Hematopoietic multipotent progenitor cell treated with erythropoietin and hydrocortisone succinate and interleukin-3 and kit ligand, for 17 days (in vitro differentiated cells): ENCODE measurements around the gene PLK5.

Experiments
- DNase-seq: peaks from one replicate; pipeline ENCODE4 v3.0.0-alpha.2; 2015; ENCODE audit warnings: low spot score

The PLK5 gene

DNA sequence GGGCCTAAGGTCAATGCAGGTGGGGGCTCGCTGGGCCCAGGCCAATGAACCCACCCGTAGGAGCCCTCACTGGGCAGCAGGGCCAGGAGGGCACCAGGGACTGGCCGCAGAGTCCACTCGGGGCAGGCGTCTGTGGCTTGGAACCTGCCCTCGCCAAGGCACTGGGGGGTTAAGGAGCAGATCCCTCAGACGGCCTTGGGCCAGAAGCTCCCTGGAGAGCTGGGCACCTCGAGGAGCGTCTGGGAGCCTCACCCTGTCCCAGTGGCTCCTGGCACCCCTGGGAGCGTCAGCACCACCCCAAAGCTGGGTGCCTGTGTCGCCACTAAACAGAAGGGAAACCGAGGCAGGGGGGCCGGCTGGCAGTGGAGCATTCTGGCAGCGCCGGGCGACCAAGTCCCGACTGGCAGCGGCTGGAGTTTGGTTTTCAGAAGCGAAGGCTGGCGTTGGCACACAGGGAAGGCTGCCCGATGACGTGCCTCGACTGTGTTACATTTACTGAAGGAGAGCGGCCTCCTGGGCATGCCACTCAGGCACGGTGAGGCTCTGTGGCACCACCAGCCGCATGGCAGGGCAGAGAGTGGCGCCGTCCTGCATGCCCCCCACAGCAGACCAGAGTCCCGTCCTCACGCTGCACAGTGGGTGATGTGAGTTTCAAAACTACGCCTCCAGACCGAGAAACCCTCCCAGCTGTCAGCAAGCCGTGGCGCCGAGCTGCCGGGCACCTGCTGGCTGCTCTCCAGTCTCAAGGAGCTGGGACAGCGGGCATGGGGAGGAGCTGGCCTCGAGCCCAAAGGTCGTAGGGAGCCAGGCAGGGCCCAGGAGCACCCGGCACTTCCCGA is 53.4 kb downstream of the PLK5 start:
- no peak for DNase-seq

DNA sequence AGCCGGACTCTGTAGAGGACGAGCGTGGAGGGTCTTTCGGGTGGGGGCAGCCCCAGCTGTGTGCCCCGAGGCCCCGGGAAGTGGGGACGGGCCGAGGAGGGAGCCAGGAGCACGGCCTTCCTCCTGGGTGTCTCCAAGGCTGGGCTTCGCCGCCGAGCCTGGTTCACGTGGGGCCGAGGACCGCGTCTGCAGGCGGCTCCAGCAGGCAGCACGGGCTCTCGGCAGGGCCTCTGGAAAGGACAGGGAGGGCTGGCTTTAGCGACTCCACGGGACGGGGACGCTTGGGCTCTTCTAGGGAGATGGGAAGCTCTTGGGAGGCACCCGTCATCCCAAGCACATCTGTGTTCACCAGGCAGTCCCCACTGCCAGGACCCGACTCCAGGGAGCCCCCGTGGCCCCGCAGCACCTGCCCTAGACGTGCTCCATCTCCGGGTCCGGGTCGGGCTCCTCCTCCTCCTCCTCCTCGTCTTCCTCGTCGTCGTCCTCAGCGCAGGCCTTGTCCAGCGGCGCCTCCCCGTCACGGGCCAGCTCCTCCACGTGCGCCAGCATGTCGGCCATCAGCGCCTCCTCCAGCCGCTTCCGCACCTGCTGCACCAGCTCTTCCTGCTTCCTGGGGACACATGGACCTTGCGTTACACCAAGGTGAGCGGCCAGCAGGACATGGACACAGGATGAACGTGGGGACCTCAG is 54.2 kb downstream of the PLK5 start:
- DNase-seq = no peak

DNA sequence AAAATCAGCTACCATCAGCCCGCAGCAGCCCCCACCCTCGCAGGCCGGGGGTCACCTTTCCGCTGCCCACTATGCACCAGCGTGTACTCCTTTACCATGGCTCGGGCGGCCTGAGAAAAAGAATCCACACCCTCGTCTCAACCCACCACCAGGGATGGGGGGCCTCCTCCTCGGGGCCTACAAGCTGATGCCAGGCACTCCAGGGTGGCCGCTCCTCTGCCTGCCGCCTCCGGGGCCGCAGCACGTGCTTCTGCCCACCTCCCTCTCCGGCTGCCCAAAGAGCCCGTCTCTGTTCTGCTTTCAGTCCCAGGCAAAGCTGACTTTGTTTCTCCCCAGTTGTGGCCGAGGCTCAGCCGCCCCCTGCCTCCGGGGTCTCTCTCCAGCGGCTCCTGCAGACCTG is 55.3 kb downstream of the PLK5 start:
- no peak for DNase-seq

DNA sequence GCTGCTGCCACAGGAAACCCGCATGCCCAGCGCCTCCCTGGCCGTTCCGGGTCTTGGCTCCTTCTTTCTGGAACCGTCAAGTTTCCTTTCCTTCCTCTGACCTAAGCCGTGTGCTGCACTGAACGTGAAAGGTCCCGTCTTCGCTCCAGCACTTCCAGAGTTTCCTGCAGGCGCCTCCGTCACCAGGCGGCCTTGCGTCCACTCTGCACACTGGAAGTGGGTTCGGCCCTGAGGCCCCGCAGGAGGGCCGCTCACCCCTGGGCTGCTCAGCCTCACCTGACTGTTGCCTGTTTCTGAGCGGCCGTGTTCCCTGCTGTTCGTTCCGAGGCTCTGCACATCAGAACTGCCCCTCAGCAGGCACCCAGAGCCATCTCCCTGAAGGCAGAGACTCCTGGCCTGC is 56.5 kb downstream of the PLK5 start:
- no peak for DNase-seq

DNA sequence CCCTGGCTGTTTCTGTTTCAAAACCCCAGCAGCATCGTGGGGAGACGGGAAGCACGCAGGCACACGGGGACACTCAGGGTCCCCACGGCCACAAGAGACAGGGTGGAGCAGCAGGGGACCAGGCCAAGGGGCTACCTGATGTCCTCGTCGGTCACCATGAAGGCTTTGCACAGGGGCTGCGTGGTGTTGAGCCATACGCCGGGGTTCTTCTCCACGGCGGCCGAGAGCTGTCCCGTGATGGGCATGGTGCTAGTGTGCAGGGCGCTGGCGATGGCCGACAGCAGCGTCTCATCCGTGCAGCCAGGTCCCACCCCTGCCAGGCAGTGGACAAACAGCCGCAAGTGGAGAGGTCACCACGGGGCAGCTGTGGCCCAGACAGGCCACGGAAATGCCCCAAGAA is 57.1 kb downstream of the PLK5 start:
- DNase-seq = no peak

DNA sequence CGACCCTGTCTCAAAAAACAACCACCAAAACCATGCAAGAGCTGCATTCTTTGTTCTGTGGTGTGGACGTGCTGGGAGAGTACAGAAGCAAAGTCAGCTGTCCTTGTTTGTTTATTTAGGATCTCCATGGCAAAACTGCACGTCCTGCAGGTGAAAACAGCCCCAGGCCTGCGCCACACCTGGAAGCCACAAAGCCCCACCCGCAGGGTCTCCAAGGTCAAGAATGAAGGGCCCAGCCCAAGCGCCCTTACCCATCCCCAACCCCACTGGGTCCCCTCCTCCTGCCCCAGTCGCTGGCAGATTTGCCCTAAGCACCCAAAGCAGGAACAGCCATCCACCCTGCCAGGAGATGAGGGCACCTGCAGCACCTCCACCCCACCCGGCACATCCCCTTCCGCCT is 58.3 kb downstream of the PLK5 start:
- DNase-seq = no peak

DNA sequence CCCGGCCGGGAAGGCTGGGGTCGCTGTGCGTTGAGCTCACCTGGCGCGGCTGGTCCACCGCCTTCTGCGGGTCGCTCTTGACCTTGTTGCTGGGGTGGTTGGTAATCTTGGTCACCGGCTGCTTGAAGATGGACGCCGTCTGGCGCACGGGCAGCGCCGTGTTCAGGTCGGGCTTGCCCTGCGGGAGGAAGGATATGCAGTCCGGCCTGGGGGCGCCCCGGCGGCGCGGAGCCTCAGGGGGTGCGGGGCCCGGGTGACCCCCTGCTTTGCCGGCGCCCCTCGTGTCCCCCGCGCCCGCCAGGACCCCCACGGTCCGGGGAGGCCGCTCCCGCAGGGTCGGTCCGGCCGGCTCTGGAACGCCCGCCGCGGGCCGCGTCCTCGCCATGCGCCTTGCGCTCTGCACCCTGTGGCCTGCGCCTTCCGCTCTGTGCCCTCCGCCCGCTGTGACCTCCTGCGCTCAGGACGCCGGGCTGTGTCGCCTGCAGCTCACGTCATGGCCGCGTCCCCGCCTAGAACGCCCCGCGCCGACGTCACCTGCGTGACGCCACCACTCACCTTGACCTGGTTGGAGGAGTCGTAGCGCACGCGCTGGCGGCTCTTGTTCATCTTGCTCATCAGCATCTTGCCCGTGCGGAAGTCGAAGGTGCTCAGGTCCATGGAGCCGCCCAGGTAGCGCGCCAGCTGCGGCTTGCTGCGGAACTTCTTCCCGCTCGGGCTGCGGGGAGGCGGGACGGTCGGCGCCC is 60.8 kb downstream of the PLK5 start:
- no peak for DNase-seq

DNA sequence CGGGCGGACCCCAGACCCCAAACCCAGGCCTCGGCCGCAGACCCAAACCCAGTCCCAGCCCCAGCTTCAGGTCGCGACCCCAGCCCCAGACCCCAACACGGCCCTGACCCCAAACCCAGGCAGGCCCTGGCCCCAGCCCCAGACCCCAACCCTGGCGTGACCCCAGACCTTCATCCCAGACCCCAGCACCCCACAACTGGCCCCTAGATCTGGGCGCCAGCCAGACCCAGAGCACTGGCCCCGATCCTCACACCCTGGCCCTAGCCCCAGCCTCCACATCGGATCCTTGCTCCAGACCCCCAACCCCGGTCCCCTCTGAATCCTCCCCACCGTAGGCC is 61.3 kb downstream of the PLK5 start:
- no peak for DNase-seq
